Panc1 (cell line): ENCODE results near the gene SNX1. TPM values are rescaled to one million over a fixed set of nuclear protein-coding genes. Genes with fewer than 3 reads are reported as not detected.

Source experiments
- ATAC-seq: fragments of 200-7000 bp; cut with Tn5 transposase; 2 replicates; pipeline ENCODE4 v1.9.1; 2020; ENCODE audit warnings: mild to moderate bottlenecking, moderate library complexity
- BruUV-seq: library from RNA; stranded (reverse); fragments of 400-500 nt; replicated peaks from 2 replicates; lab custom pipeline; 2021; lab: Mats Ljungman, UMichigan
- CTCF ChIA-PET: fragments of 300-600 bp; sonication (Branson Sonifier 250); formaldehyde crosslinking; loops from one replicate; lab custom pipeline; 2022; ENCODE audit warnings: antibody characterized with exemption; lab: Charles Lee
- POLR2A ChIA-PET: fragments of 300-600 bp; sonication (Branson Sonifier 250); formaldehyde crosslinking; loops from one replicate; lab custom pipeline; 2022; ENCODE audit warnings: antibody characterized with exemption; lab: Charles Lee
- DNase-seq: peaks from one replicate; pipeline ENCODE4 v3.0.0-alpha.2; 2010; ENCODE audit warnings: low read depth, low spot score
- H3K27ac ChIP-seq: 2 replicates; pipeline ENCODE4 v1.5.1; 2011; ENCODE audit warnings: mild to moderate bottlenecking, low read length, inconsistent platforms
- H3K27me3 ChIP-seq: fragments of 200-500 bp; sonication (Bioruptor generic); 2 replicates; pipeline ENCODE4 v1.6.0; 2014; ENCODE audit warnings: low read length, inconsistent platforms; ENCODE audit not compliant: control insufficient read depth, insufficient read depth
- H3K36me3 ChIP-seq: fragments of 200-500 bp; sonication (Bioruptor generic); 2 replicates; pipeline ENCODE4 v1.5.1; 2014; ENCODE audit warnings: inconsistent platforms, mild to moderate bottlenecking, low read length, moderate library complexity; ENCODE audit not compliant: control insufficient read depth, insufficient read depth
- H3K4me1 ChIP-seq: 2 replicates; pipeline ENCODE4 v1.5.1; 2011; ENCODE audit warnings: inconsistent platforms, mild to moderate bottlenecking, low read length, moderate library complexity; ENCODE audit not compliant: control insufficient read depth, insufficient read depth
- H3K4me3 ChIP-seq, 2 experiments: 2 replicates each; pipeline ENCODE4 v1.5.1; 2011 to 2012; ENCODE audit warnings: low read depth in 2 of 2, low read length in 2 of 2, mild to moderate bottlenecking in 2 of 2, inconsistent platforms in 1 of 2, moderate library complexity in 1 of 2
- H3K9me3 ChIP-seq: fragments of 200-500 bp; sonication (Bioruptor generic); 2 replicates; pipeline ENCODE4 v1.5.1; 2014; ENCODE audit warnings: low read depth, mild to moderate bottlenecking, inconsistent platforms, low read length, moderate library complexity; ENCODE audit not compliant: control insufficient read depth, insufficient read depth
- POLR2AphosphoS5 ChIP-seq: IDR thresholded peaks from 2 replicates; pipeline ENCODE4 v1.6.1; 2012; ENCODE audit warnings: mild to moderate bottlenecking, low read depth, low read length, moderate library complexity
- SIN3A ChIP-seq: IDR thresholded peaks from 2 replicates; pipeline ENCODE4 v1.6.1; 2012; ENCODE audit warnings: low read depth, mild to moderate bottlenecking, low read length, moderate library complexity, borderline replicate concordance; ENCODE audit not compliant: insufficient read depth
- TCF7L2 ChIP-seq: IDR thresholded peaks from 2 replicates; pipeline ENCODE4 v1.6.1; 2011; ENCODE audit warnings: mild to moderate bottlenecking, low read depth, low read length, inconsistent platforms
- in situ Hi-C: cut with HindIII; loops from 2 replicates; pipeline ENCODE4 v1.10.0; 2016; ENCODE audit warnings: low sequenced_read_pairs, low pct_unique_long_range_greater_than_20kb
- intact Hi-C: fragments of 100-400 bp; cut with micrococcal nuclease; formaldehyde crosslinking; loops from one replicate; pipeline ENCODE4 v1.10.0; 2022; ENCODE audit not compliant: unreplicated experiment
- total RNA-seq: library from RNA; stranded (reverse); gene quantifications from one replicate; pipeline ENCODE4 v1.2.1, GENCODE V29; 2021; ENCODE audit not compliant: unreplicated experiment
- TF ChIP-seq, protein P1 (sequence below), 2 experiments: IDR thresholded peaks; 2 replicates each; pipeline ENCODE4 v1.6.1; 2011 to 2012; ENCODE audit warnings: low read depth in 2 of 2, control low read depth in 1 of 2, low read length in 1 of 2, mild to moderate bottlenecking in 1 of 2, moderate library complexity in 1 of 2; ENCODE audit not compliant: insufficient read depth in 1 of 2
- TF ChIP-seq, protein P2 (sequence below): fragments of 450-650 bp; IDR thresholded peaks from 2 replicates; pipeline ENCODE4 v1.5.1; 2017; ENCODE audit warnings: mild to moderate bottlenecking

The SNX1 gene
- total RNA-seq, 1 experiment from 2014 or later = 96.2 TPM

DNA sequence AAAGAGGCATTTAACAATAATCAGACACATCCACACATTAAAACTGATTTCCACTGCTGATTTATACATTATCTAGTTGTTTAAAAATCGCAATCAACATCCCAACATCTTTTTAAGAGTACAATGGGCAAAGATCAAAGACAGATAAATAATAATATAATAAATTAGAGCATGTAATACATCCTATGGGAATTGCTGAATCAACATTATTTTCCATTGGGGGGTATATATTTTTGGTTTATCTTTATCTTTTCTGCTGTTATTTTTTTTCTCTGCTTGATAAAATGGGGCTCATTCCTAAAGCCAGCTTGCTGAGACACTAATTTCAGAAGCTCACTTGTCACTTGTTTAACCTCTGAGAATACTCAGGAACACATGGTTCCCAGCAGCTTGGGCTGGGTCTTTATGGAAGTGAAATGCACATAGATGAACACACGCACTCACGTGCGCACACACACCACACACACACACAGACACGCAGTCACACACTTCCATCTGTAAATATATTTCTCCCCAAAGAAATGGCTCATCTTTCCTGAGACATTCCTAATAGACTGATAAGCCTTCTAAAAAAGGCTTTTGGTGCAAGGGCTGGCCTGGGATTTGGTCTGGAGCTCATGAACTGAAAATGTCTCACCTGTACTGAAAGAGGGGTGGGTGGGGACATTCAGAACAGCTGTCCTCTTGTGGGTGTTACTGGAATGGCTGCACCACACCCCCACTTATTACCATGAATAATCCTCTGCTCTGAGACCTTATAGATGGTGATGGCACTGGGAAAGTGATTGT lies 70.5 kb downstream of the SNX1 start:
- ChIA-PET POLR2A (interaction anchor here (0.6 kb wide), 2 partner anchors 12 to 74 kb away, joined by 3 read pairs; no protein-coding TSS in a partner anchor), CTCF (no interaction called here)
- intact Hi-C loops = no loop called here

DNA sequence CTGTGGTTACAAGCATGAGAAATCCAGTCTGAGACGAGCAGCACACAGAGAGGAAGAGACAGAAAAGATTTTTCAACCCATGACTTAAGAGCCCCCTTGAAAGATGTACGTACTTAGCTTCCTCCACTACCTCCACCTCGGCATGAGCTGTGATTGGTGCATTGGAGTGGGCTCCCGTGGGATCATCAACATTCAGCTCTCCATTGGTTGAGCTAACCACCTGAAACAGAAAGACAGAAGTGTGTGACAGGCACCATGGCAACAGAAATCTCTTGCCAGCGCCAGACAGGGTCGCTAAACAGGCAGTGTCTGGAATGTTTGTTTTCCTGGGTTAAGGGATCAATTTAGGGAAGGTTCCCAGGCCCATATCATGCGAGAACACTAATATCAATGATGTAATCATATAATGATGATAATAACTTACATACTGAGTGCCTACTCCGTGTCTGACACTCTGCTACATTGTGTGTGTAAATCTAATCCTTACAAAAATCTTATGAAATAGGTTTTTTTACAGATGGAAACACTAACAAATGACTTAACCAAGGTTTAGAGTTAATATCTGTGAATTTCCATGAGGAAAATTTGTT lies 84.5 kb downstream of the SNX1 start:
- no peaks in the 10 kb centered on the region for H3K27me3 ChIP-seq
- no peak for ATAC-seq
- H3K27ac ChIP-seq = no peak overlapping the region
- no peaks in the 10 kb centered on the region for H3K4me1 ChIP-seq
- in situ Hi-C loops = no loop called here
- no TSS peak for BruUV-seq
- ChIA-PET POLR2A (interaction anchor here (0.5 kb wide), 1 partner anchor 53 kb away, joined by 3 read pairs; no protein-coding TSS in a partner anchor), CTCF (no interaction called here)
- H3K9me3 ChIP-seq = no peaks in the 10 kb centered on the region
- no peak for TF ChIP-seq POLR2AphosphoS5
- TF ChIP-seq, protein P1, sequence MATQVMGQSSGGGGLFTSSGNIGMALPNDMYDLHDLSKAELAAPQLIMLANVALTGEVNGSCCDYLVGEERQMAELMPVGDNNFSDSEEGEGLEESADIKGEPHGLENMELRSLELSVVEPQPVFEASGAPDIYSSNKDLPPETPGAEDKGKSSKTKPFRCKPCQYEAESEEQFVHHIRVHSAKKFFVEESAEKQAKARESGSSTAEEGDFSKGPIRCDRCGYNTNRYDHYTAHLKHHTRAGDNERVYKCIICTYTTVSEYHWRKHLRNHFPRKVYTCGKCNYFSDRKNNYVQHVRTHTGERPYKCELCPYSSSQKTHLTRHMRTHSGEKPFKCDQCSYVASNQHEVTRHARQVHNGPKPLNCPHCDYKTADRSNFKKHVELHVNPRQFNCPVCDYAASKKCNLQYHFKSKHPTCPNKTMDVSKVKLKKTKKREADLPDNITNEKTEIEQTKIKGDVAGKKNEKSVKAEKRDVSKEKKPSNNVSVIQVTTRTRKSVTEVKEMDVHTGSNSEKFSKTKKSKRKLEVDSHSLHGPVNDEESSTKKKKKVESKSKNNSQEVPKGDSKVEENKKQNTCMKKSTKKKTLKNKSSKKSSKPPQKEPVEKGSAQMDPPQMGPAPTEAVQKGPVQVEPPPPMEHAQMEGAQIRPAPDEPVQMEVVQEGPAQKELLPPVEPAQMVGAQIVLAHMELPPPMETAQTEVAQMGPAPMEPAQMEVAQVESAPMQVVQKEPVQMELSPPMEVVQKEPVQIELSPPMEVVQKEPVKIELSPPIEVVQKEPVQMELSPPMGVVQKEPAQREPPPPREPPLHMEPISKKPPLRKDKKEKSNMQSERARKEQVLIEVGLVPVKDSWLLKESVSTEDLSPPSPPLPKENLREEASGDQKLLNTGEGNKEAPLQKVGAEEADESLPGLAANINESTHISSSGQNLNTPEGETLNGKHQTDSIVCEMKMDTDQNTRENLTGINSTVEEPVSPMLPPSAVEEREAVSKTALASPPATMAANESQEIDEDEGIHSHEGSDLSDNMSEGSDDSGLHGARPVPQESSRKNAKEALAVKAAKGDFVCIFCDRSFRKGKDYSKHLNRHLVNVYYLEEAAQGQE (IDR thresholded peaks at IDR 0.05; ENCODE audit: insufficient read depth in 1 of 2, low read depth in 2 of 2, low read length in 1 of 2) = no peak
- TF ChIP-seq TCF7L2 = no peak
- no peak for TF ChIP-seq SIN3A
- TF ChIP-seq, protein P2, sequence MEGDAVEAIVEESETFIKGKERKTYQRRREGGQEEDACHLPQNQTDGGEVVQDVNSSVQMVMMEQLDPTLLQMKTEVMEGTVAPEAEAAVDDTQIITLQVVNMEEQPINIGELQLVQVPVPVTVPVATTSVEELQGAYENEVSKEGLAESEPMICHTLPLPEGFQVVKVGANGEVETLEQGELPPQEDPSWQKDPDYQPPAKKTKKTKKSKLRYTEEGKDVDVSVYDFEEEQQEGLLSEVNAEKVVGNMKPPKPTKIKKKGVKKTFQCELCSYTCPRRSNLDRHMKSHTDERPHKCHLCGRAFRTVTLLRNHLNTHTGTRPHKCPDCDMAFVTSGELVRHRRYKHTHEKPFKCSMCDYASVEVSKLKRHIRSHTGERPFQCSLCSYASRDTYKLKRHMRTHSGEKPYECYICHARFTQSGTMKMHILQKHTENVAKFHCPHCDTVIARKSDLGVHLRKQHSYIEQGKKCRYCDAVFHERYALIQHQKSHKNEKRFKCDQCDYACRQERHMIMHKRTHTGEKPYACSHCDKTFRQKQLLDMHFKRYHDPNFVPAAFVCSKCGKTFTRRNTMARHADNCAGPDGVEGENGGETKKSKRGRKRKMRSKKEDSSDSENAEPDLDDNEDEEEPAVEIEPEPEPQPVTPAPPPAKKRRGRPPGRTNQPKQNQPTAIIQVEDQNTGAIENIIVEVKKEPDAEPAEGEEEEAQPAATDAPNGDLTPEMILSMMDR = no peak
- no peak for DNase-seq
- peaks cover 3% of the 10 kb centered on the region; the same call in 1 of the 2 replicates for H3K36me3 ChIP-seq
- H3K4me3 ChIP-seq = no peak overlapping the region
- intact Hi-C loops = no loop called here

More for the DNA sequence above, 70.5 kb downstream of the SNX1 start:
- in situ Hi-C loops = no loop called here
- H3K4me1 ChIP-seq = peaks cover 8% of the 10 kb centered on the region; the same call in 1 of the 2 replicates
- ATAC-seq = no peak
- no peaks in the 10 kb centered on the region for H3K27me3 ChIP-seq
- no TSS peak for BruUV-seq
- no peak for DNase-seq
- TF ChIP-seq SIN3A (no peak), POLR2AphosphoS5 (no peak; the same call in 1 of the 2 replicates), TCF7L2 (no peak)
- TF ChIP-seq, protein P1 (IDR thresholded peaks at IDR 0.05; ENCODE audit: insufficient read depth in 1 of 2, low read depth in 2 of 2, low read length in 1 of 2) = no peak
- TF ChIP-seq, protein P2 = no peak
- no peak overlapping the region for H3K4me3 ChIP-seq
- H3K9me3 ChIP-seq = no peaks in the 10 kb centered on the region
- H3K36me3 ChIP-seq = peaks cover 5% of the 10 kb centered on the region; the same call in 1 of the 2 replicates
- no peak overlapping the region for H3K27ac ChIP-seq
